Muscle of leg (tissue), 11 donors: Measurements from ENCODE around the gene ELOVL7. TPM values are rescaled to one million over a fixed set of nuclear protein-coding genes. Genes with fewer than 3 reads are reported as not detected.
"Not testable (repeated sequence)": the region's sequence is repeated elsewhere in the genome, so short reads cannot be mapped to it uniquely, and the experiment has no call there.

ENCODE experiments used
- DNase-seq: peaks from one replicate; pipeline ENCODE4 v3.0.0; 2013
- H3K27ac ChIP-seq: one replicate; pipeline ENCODE4 v1.5.1; 2013; ENCODE audit warnings: mild to moderate bottlenecking, low read length, control low read depth
- H3K27me3 ChIP-seq: one replicate; pipeline ENCODE4 v1.6.1; 2013; ENCODE audit warnings: low read length; ENCODE audit not compliant: control insufficient read depth, insufficient read depth
- H3K36me3 ChIP-seq: one replicate; pipeline ENCODE4 v1.6.1; 2013; ENCODE audit warnings: low read length; ENCODE audit not compliant: control insufficient read depth, insufficient read depth
- H3K4me1 ChIP-seq: one replicate; pipeline ENCODE4 v1.6.1; 2013; ENCODE audit warnings: low read length; ENCODE audit not compliant: control insufficient read depth, insufficient read depth
- H3K4me3 ChIP-seq: one replicate; pipeline ENCODE4 v1.5.1; 2013; ENCODE audit warnings: low read length, control low read depth
- H3K9me3 ChIP-seq: replicated peaks from 2 replicates; pipeline ENCODE4 v1.6.1; 2013; ENCODE audit warnings: low read depth, low read length; ENCODE audit not compliant: control insufficient read depth
- WGBS: methylation state at CpG from one replicate; pipeline ENCODE4 v1.1.5; 2013; ENCODE audit warnings: missing lambda C conversion rate; ENCODE audit not compliant: insufficient coverage; 5-methylcytosine and 5-hydroxymethylcytosine counted together
- polyA plus RNA-seq, 8 donors: library from polyadenylated mRNA; unstranded; fragments of 120-200 nt; gene quantifications; one replicate each; pipeline versions ENCODE4 v1.2.1 to v1.2.3, GENCODE V29; 2013; ENCODE audit warnings: inconsistent platforms in 1 of 8, low replicate concordance in 1 of 8; ENCODE audit not compliant: insufficient read length in 8 of 8, insufficient read depth in 1 of 8
- total RNA-seq: library from RNA; stranded (reverse); fragments of 120-200 nt; gene quantifications from one replicate; pipeline ENCODE4 v1.2.4, GENCODE V29; 2013

Gene ELOVL7
- total and polyA plus RNA-seq, 9 donors, result 0.11 to 3.4 (median 0.21) TPM

DNA sequence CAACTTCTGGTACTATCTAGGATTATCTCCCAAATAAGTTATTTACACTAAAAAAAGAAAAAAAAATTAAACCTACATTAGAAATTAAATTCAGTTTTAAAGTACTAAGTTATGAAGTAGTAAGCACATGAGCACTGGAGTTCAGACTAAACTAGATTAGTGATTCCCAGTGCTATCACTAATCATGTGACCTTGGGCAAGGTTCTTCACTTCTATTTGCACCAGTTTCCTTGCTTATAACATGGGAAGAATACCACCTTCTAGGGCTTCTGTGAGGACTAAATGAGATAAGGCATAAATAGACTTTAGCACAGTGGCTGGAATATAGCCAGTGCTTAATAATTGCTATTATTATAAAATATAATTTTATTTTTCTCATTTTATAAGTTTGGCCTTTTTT is 10.5 kb downstream of the ELOVL7 start:
- H3K4me1 ChIP-seq, result no peaks in the 10 kb centered on the region
- H3K4me3 ChIP-seq, result no peak overlapping the region
- no peaks in the 10 kb centered on the region for H3K9me3 ChIP-seq
- H3K27ac ChIP-seq, result no peak overlapping the region
- H3K27me3 ChIP-seq, result no peaks in the 10 kb centered on the region
- no peak for DNase-seq
- H3K36me3 ChIP-seq, result no peaks in the 10 kb centered on the region

DNA sequence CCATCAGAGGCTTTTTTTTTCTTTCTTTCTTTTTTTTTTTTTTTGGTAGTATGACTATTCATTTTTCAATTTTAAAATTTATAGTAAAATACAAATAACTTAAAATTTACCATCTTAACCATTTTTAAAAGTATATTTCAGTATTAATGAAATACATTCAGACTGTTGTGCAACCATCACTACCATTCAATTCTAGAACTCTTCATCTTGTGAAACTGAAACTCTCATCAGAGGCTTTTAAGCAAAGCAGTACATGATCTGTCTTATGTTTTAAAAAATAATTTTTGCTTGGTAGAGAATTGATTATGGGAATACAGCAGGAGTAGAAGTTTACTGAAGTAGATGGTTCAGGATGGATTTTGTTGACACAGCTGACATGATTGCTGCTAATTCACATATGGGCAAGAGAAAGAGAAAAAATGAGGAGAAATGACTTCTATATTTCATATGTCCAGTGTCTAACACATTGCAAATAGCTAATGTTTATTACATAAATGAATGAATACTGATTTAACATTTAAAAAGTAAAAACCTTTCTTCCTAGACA is 13.4 kb downstream of the ELOVL7 start:
- no peaks in the 10 kb centered on the region for H3K36me3 ChIP-seq
- no peaks in the 10 kb centered on the region for H3K9me3 ChIP-seq
- DNase-seq, result no peak

DNA sequence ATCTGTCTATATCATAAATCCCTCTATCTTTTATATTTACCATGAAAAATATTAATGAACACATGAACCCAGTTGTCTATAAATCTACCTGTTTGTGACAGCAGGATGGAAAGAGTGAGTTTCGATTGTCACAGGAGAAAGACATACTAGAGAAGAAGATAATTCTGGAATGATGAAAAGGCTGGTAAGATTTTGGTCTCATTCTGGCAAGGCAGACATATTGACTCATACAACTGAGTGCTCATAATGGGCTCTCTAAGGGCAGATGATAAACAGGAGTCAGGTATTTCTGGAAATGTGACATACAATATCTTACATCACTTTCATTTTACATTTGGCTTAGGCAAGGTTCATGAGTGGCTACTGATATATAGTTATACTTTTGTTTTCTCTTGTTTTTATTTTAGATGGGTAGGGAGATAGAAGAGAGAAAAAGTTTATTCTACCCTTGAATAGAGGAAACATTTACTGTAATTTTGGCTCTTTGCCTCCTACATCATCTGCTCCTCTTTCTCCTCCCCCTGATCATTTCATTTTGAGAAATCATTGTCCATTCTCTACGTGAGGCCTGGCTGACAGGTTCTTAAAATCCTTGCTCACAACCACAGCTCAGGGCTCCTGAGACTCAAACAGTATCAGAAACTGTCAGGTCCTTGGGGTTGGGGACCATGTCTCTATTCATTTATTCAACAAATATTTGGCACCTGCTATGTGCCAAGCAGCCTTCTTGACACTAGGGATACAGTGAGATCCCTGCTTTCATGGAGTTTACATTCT is 14.4 kb downstream of the ELOVL7 start:
- 44% methylated on average over 1 of the region's 2 CpGs for WGBS
- Histone ChIP-seq H3K4me3 (no peak overlapping the region), H3K36me3 (no peaks in the 10 kb centered on the region)

More for the DNA sequence above, 13.4 kb downstream of the ELOVL7 start:
- Histone ChIP-seq H3K27me3 (no peaks in the 10 kb centered on the region), H3K4me1 (no peaks in the 10 kb centered on the region), H3K27ac (no peak overlapping the region), H3K4me3 (no peak overlapping the region)

DNA sequence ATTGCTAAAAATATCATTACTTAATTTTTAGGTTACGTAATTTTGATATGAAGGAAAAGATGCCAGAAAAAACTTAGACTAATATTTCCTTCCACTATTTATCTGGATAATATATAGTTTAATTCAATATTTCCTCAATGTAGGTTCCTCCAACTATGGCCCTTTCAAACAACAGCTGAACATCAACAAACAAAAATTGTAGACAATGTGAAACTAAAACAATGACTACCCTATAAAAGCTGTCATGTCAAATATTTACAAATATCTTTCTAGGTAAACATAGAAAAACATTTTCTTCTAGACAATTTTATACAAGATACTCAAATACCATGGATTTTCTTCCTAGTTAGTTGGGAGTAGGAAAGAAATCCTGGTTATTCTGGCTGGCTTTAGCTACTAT is 16.9 kb downstream of the ELOVL7 start:
- DNase-seq, result no peak
- H3K4me3 ChIP-seq, result no peak overlapping the region
- H3K27me3 ChIP-seq, result no peaks in the 10 kb centered on the region
- WGBS, result no CpG with 5 or more reads among the region's 1 CpG
- no peaks in the 10 kb centered on the region for H3K9me3 ChIP-seq
- no peaks in the 10 kb centered on the region for H3K36me3 ChIP-seq
- no peak overlapping the region for H3K27ac ChIP-seq
- no peaks in the 10 kb centered on the region for H3K4me1 ChIP-seq

More for the DNA sequence above, 14.4 kb downstream of the ELOVL7 start:
- H3K4me1 ChIP-seq, result no peaks in the 10 kb centered on the region
- no peak for DNase-seq
- no peak overlapping the region for H3K27ac ChIP-seq
- no peaks in the 10 kb centered on the region for H3K27me3 ChIP-seq
- H3K9me3 ChIP-seq, result no peaks in the 10 kb centered on the region

DNA sequence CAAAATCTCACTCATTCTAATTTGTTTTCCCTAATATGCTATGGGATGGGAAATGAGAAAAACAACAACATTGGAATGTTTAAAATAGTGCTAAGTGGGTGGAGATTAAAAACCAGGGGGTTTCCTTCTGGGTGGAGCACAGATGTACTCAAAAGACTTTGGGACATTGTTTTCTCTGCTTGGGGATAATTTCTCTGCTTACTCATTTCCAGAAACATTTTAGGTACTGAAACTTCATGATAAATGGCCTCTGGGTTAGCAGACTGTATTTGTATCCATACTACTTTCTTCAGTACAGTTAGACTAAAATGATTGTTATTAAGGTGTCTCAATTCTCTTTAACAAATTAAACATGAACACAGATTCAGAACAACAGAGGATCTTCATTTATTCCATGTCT is 17.4 kb downstream of the ELOVL7 start:
- no peaks in the 10 kb centered on the region for H3K27me3 ChIP-seq
- H3K36me3 ChIP-seq, result no peaks in the 10 kb centered on the region
- H3K4me1 ChIP-seq, result no peaks in the 10 kb centered on the region
- no peaks in the 10 kb centered on the region for H3K9me3 ChIP-seq
- DNase-seq, result no peak
- H3K4me3 ChIP-seq, result no peak overlapping the region
- H3K27ac ChIP-seq, result no peak overlapping the region

DNA sequence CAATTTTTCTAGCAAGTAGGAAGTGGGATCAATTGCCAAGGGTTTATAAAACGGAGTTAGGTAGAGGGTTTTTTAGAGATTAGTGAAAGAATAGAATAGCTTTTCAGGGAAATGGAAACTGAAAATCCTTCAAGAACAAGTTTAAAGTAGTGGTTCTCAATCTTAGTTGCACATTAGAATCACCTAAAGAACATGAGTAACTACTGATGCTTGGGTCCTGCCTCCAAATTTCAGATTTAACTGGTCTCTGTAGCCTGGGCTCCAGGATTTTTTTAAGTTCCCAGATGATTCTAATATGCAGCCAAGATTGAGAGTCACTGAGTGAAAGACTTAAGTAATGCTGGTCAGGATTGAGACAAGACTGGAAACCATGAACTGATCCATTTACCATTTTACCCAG is 20.5 kb downstream of the ELOVL7 start:
- Histone ChIP-seq H3K27me3 (no peaks in the 10 kb centered on the region), H3K4me1 (no peaks in the 10 kb centered on the region), H3K4me3 (no peak overlapping the region), H3K36me3 (no peaks in the 10 kb centered on the region), H3K9me3 (no peaks in the 10 kb centered on the region), H3K27ac (no peak overlapping the region)
- no peak for DNase-seq
- no CpG with 5 or more reads among the region's 1 CpG for WGBS

DNA sequence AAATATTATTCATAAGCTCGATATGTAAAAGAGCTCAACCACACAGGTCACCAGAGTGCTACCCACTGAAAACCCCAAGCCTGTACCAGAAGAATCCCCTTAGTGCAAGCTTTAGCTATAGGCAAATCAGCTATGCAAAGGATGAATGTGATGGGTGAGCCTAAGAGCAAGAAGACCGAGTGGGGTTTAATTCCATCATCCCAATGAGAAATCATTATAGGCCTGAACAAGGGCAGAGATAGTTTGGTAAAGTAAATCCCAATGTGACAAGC is 21.8 kb downstream of the ELOVL7 start:
- Histone ChIP-seq H3K36me3 (no peaks in the 10 kb centered on the region), H3K27me3 (no peaks in the 10 kb centered on the region), H3K4me3 (no peak overlapping the region), H3K9me3 (no peaks in the 10 kb centered on the region), H3K27ac (no peak overlapping the region), H3K4me1 (no peaks in the 10 kb centered on the region)
- no peak for DNase-seq
- no CpG with 5 or more reads among the region's 2 CpGs for WGBS

DNA sequence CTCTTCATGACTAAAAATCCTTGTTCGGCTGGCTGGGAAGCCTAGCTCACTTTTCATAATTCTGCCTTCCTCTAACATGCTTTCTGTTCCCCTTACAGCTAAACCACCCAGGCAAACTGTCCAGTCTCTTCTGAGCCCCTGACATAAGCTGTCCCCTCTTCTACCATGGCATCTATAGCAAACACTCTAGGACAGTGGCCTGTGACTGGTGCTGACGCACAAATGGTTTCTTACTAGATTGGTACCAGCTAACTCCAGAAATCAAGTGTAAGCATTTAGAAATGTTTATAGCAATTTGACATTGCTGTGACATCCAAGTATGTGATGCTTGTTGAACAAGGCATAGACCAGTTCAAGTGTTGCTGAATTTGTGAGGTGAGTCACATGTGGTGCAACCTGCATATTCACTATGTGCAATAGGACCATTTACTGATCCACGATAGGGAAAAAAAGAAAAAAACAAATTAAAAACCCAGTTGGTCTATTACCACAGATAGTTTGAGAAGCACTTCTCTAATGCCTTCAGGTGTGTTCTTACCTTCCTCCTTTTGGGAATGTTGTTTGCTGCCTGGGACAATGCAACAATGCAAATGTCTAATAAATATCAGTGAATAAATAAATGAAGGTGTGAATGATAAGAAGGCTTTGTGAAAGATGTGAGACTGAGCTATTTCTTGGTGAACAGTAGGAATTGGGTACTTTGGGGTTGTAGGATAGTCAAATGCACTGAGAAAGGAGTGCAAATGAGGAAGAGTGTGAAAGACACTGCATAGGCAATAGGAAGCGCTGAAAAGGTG is 22.4 kb downstream of the ELOVL7 start:
- Histone ChIP-seq H3K36me3 (no peaks in the 10 kb centered on the region), H3K27me3 (no peaks in the 10 kb centered on the region), H3K27ac (no peak overlapping the region), H3K4me1 (no peaks in the 10 kb centered on the region), H3K9me3 (no peaks in the 10 kb centered on the region), H3K4me3 (no peak overlapping the region)
- DNase-seq, result no peak
- WGBS, result 100% methylated on average over 1 of the region's 4 CpGs

DNA sequence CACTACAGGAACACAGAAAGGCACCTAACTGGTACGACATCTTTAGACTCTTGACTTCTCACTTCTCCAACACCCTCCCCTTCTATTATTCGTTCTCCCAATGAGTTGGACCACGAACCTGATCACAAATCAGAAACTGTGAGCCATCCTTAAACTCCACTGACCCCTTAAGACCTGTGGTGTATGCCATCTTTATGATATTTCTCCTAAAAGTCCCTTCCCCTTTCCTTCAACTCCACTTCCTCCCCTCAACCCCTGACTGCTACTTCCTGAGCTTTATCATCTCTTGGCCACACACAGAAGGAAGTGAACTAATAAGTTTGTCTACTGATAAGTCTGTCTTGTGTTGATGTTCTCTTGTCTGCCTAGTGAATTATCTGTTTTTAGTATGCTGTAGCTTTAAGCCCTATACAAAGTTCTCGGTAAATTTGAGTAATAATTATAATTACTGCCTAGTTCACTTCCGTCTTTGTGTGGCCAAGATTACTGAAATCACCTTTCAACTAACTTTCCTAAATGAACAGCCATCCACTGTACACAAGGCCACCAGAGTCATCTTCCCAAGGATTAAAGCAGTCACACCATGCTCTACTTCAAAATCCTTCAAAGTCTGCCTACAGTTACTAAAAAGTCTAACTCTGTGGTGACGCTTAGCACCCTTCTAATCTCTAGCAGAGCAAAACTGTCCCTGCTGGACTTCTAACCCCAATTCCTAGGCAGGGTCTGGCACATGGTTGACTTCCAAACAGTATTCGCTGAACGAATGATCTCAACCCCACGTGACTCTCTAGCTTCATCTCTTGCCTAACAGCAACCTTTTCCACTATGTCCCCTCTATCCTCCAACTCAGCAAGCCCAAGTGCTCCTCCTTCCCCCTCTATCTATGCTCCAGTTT is 23.2 kb downstream of the ELOVL7 start:
- Histone ChIP-seq H3K4me1 (no peaks in the 10 kb centered on the region), H3K9me3 (no peaks in the 10 kb centered on the region), H3K27ac (no peak overlapping the region), H3K4me3 (no peak overlapping the region), H3K27me3 (no peaks in the 10 kb centered on the region), H3K36me3 (no peaks in the 10 kb centered on the region)
- no peak for DNase-seq
- 75% methylated on average over 8 of the region's 9 CpGs for WGBS

DNA sequence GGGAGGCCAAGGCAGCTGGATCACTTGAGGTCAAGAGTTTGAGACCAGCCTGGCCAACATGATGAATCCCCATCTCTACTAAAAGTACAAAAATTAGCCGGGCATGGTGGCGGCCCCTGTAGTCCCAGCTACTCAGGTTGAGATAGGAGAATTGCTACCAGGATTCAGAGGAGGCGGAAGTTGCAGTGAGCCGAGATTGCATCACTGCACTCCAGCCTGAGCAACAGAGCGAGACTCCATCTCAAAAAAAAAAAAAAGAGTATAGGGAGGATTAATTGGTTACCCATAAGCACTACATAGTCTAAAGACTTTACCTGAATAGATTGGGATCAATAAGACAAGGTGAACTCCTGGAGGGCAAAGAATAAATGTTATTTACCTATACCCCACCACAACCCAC is 27.9 kb downstream of the ELOVL7 start:
- H3K9me3 ChIP-seq, H3K4me3 ChIP-seq, H3K27me3 ChIP-seq, H3K4me1 ChIP-seq, H3K27ac ChIP-seq, H3K36me3 ChIP-seq, DNase-seq: not testable (repeated sequence)
- WGBS, result 94% methylated on average over 2 of the region's 5 CpGs
